DMS79 treated with DMSO at 0.1 percent for 48 hours (cell line): Measurements from ENCODE around the gene ZCWPW1.

Source experiments
- DNase-seq: peaks from one replicate; lab custom pipeline; 2025; lab: John Stamatoyannopoulos, UW

ZCWPW1 gene

DNA sequence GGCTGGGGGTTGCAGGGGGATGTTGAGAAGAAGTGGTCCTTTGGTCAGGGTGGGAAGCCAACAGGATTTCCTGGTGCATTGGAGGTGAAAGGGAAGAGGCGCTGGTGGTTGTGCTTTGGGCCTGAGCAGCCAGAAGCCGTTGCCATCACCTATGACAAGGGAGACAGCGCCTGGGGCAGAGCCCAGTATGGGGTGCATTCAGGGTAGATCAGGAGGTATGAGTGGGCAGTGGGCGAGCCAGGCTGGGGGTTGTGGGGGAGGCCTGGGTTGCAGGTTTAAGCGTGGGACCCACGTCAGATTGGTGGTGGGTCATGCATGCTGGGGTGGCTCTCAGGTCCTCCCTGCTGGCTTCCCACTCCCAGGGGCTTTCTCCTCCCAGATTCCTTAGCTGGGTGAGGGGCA, 76.8 kb downstream of the ZCWPW1 start:
- DNase-seq: no peak
